ENCODE data around the gene KIF1B.

KIF1B gene

DNA sequence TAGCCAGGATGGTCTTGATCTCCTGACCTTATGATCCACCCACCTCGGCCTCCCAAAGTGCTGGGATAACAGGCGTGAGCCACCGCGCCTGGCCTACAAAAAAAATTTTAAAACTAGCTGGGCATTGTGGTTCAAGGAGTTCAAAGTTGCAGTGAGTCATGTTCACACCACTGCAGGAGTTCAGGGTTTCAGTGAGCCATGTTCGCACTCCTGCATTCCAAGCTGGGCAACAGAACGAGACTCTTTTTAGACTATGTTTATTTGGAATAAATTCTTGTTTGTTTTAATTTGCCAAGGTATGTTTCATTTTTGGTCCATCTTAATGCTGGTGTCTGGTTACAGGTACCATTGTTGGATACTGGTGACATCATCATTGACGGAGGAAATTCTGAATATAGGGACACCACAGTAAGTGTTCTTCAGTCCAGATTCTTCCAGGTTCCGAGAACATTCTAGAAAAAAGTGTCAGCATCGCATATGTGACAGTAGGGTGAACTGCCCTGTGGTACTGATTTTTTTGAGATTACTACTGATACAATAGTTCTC lies 192.4 kb downstream of the KIF1B start:
- TF ChIP-seq, protein P1, sequence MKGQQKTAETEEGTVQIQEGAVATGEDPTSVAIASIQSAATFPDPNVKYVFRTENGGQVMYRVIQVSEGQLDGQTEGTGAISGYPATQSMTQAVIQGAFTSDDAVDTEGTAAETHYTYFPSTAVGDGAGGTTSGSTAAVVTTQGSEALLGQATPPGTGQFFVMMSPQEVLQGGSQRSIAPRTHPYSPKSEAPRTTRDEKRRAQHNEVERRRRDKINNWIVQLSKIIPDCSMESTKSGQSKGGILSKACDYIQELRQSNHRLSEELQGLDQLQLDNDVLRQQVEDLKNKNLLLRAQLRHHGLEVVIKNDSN (IDR thresholded peaks at IDR 0.05): no peak

DNA sequence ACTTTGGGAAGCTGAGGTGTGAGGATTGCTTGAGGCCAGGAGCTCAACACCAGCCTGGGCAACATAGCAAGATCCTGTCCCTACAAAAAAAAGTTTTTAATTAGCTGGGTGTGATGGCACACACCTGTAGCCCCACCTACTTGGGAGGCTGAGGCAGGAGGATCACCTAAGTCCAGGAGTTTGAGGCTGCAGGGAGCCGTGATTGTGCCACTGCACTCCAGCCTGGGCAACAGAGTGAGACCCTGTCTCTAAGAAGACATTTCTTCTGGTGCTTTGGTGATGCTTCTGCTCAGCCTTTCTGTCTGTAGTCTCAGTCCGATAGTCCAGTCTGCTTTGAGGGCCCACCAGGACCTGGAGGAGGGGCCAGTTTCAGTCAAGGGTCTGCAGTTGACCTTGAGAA lies 196.8 kb downstream of the KIF1B start:
- no peak for TF ChIP-seq TAF1 (IDR thresholded peaks at IDR 0.05; ENCODE audit: low read depth)
- TF ChIP-seq, protein P1 (IDR thresholded peaks at IDR 0.05): no peak
- no peak for TF ChIP-seq YY1 (IDR thresholded peaks at IDR 0.05; ENCODE audit: low read depth)
- TF ChIP-seq ZBTB7A (IDR thresholded peaks at IDR 0.05; ENCODE audit: low read depth): no peak

DNA sequence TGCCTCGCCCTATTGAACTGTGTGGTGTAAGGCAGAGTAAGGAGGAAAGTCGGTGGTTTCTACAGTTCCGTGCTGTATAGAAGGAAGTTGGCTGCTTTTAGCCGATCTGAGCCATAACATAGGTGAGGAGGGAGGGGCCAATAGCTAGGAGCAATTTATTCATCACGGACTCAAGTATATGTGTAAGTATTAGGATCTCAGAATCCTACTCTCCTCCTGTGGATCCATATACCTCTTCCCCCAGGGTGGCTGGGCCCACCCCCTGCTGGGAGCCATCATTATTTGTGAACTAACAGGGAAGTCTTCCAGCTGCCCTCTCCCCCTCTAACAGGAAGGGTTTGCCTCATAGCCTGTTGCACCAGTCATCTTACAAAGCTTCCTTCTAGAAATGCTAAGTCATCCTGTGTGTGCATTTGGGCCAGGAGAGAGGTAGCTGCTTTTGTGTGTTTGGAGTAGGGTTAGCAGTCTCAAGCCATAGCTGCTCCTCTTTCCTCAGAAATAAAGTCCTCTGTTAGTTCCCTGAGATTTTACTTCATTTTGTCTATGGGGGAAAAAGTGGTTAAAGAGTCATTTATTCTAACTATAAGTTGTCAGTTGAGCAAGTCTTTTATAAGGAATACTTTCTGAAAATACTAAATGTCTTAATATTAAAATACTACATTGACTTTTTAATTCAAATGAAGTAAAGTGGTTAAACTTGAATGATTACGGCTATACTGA lies 205.0 kb downstream of the KIF1B start:
- TF ChIP-seq TCF12 (IDR thresholded peaks at IDR 0.05; ENCODE audit: low read depth) (no peak), CREB1 (IDR thresholded peaks at IDR 0.05; ENCODE audit: low read depth) (no peak), RAD21 (IDR thresholded peaks at IDR 0.05; ENCODE audit: low read depth) (no peak), ZBTB7A (IDR thresholded peaks at IDR 0.05; ENCODE audit: low read depth) (no peak), CEBPB (IDR thresholded peaks at IDR 0.05) (no peak), TAF1 (IDR thresholded peaks at IDR 0.05; ENCODE audit: low read depth) (no peak), NFIC (IDR thresholded peaks at IDR 0.05) (no peak), TEAD4 (IDR thresholded peaks at IDR 0.05) (no peak), EP300 (IDR thresholded peaks at IDR 0.05; ENCODE audit: borderline replicate concordance) (no peak), EGR1 (IDR thresholded peaks at IDR 0.05) (no peak), YY1 (IDR thresholded peaks at IDR 0.05; ENCODE audit: low read depth) (no peak)
- TF ChIP-seq, protein P1 (IDR thresholded peaks at IDR 0.05): no peak
- TF ChIP-seq, protein P2, sequence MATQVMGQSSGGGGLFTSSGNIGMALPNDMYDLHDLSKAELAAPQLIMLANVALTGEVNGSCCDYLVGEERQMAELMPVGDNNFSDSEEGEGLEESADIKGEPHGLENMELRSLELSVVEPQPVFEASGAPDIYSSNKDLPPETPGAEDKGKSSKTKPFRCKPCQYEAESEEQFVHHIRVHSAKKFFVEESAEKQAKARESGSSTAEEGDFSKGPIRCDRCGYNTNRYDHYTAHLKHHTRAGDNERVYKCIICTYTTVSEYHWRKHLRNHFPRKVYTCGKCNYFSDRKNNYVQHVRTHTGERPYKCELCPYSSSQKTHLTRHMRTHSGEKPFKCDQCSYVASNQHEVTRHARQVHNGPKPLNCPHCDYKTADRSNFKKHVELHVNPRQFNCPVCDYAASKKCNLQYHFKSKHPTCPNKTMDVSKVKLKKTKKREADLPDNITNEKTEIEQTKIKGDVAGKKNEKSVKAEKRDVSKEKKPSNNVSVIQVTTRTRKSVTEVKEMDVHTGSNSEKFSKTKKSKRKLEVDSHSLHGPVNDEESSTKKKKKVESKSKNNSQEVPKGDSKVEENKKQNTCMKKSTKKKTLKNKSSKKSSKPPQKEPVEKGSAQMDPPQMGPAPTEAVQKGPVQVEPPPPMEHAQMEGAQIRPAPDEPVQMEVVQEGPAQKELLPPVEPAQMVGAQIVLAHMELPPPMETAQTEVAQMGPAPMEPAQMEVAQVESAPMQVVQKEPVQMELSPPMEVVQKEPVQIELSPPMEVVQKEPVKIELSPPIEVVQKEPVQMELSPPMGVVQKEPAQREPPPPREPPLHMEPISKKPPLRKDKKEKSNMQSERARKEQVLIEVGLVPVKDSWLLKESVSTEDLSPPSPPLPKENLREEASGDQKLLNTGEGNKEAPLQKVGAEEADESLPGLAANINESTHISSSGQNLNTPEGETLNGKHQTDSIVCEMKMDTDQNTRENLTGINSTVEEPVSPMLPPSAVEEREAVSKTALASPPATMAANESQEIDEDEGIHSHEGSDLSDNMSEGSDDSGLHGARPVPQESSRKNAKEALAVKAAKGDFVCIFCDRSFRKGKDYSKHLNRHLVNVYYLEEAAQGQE (IDR thresholded peaks at IDR 0.05; ENCODE audit: low read depth): no peak
- TF ChIP-seq, protein P3, sequence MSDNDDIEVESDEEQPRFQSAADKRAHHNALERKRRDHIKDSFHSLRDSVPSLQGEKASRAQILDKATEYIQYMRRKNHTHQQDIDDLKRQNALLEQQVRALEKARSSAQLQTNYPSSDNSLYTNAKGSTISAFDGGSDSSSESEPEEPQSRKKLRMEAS (IDR thresholded peaks at IDR 0.05): no peak

DNA sequence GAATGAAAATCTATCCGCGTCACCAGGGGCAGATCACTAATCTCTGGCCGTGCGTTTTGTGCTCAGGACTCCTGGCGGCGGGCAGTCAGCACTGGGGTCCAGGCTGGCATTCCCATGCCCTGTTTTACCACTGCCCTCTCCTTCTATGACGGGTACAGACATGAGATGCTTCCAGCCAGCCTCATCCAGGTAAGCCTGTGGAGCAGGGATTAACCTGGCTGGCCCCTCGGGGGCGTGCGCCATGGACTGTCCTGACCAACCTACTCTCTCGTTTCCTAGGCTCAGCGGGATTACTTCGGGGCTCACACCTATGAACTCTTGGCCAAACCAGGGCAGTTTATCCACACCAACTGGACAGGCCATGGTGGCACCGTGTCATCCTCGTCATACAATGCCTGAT lies 209.0 kb downstream of the KIF1B start:
- TF ChIP-seq EP300 (IDR thresholded peaks at IDR 0.05; ENCODE audit: borderline replicate concordance) (no peak), TEAD4 (IDR thresholded peaks at IDR 0.05) (no peak), YY1 (IDR thresholded peaks at IDR 0.05; ENCODE audit: low read depth) (no peak), EGR1 (IDR thresholded peaks at IDR 0.05) (no peak), TCF12 (IDR thresholded peaks at IDR 0.05; ENCODE audit: low read depth) (no peak), CEBPB (IDR thresholded peaks at IDR 0.05) (no peak), RAD21 (IDR thresholded peaks at IDR 0.05; ENCODE audit: low read depth) (no peak), CREB1 (IDR thresholded peaks at IDR 0.05; ENCODE audit: low read depth) (no peak), FOXM1 (IDR thresholded peaks at IDR 0.05; ENCODE audit: borderline replicate concordance, low read depth) (no peak)
- TF ChIP-seq, protein P2 (IDR thresholded peaks at IDR 0.05; ENCODE audit: low read depth): no peak
- TF ChIP-seq, protein P3 (IDR thresholded peaks at IDR 0.05): no peak

DNA sequence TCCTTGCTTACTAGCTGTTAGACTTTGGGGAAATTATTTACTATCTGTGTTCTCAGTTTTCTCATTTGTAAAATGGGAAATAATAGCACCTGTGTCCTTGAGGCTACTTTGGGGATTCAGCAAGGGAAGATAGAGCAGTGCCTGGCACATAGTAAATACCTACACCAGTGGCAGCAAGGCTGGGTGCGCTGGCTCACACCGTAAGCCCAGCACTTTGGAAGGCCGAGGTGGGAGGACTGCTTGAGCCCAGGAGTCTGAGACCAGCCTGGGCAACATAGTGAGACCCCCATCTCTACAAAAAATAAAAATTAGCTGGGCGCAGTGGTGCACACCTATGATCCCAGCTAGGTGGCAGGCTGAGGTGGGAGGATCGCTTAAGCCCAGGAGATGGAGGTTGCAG lies 211.3 kb downstream of the KIF1B start:
- TF ChIP-seq, protein P2 (IDR thresholded peaks at IDR 0.05; ENCODE audit: low read depth): no peak
- TF ChIP-seq TAF1 (IDR thresholded peaks at IDR 0.05; ENCODE audit: low read depth) (no peak), YY1 (IDR thresholded peaks at IDR 0.05; ENCODE audit: low read depth) (no peak), CEBPB (IDR thresholded peaks at IDR 0.05) (no peak), NFIC (IDR thresholded peaks at IDR 0.05) (no peak), TCF12 (IDR thresholded peaks at IDR 0.05; ENCODE audit: low read depth) (no peak), FOXM1 (IDR thresholded peaks at IDR 0.05; ENCODE audit: borderline replicate concordance, low read depth) (no peak), CREB1 (IDR thresholded peaks at IDR 0.05; ENCODE audit: low read depth) (no peak), ZBTB7A (IDR thresholded peaks at IDR 0.05; ENCODE audit: low read depth) (no peak), TEAD4 (IDR thresholded peaks at IDR 0.05) (no peak), EGR1 (IDR thresholded peaks at IDR 0.05) (no peak), RAD21 (IDR thresholded peaks at IDR 0.05; ENCODE audit: low read depth) (no peak), EP300 (IDR thresholded peaks at IDR 0.05; ENCODE audit: borderline replicate concordance) (no peak)
- TF ChIP-seq, protein P1 (IDR thresholded peaks at IDR 0.05): no peak
- TF ChIP-seq, protein P3 (IDR thresholded peaks at IDR 0.05): no peak

All from Ishikawa (cell line).